B cell (primary cell): Measurements from ENCODE around the gene ID1. TPM values are rescaled to one million over a fixed set of nuclear protein-coding genes. Genes with fewer than 3 reads are reported as not detected.

ENCODE experiments used
- ATAC-seq: fragments of 200-7000 bp; cut with Tn5 transposase; one replicate; pipeline ENCODE4 v1.10.0; 2021; ENCODE audit warnings: low read depth, mild to moderate bottlenecking, moderate number of reproducible peaks, moderate library complexity
- CTCF ChIA-PET: fragments of 350-600 bp; sonication (Branson Sonifier 250); formaldehyde crosslinking; loops from one replicate; lab custom pipeline; 2021; ENCODE audit warnings: antibody characterized with exemption, inconsistent platforms; lab: Charles Lee
- POLR2A ChIA-PET: fragments of 350-600 bp; sonication (Branson Sonifier 250); formaldehyde crosslinking; loops from one replicate; lab custom pipeline; 2021; ENCODE audit warnings: antibody characterized with exemption; lab: Charles Lee
- DNase-seq: peaks from one replicate; pipeline ENCODE4 v3.0.0; 2013
- H2AFZ ChIP-seq: 2 replicates; pipeline ENCODE4 v1.6.1; 2012; ENCODE audit warnings: mild to moderate bottlenecking, low read depth, low read length; ENCODE audit not compliant: insufficient read depth, poor library complexity, severe bottlenecking
- H3K27ac ChIP-seq, 2 donors: 1 replicate in 1 of 2; 2 replicates in 1 of 2; pipeline ENCODE4 v1.5.1; 2012 to 2013; ENCODE audit warnings: low read length in 2 of 2, mild to moderate bottlenecking in 2 of 2, moderate library complexity in 1 of 2
- H3K27me3 ChIP-seq, 4 experiments: fragments of 200-600 bp in 1 of 4; sonication (generic) in 1 of 4; replicated peaks in 1 of 4; 1 replicate in 2 of 4; 2 replicates in 2 of 4; pipeline versions ENCODE4 v1.6.1 to v1.7.0; 2013 to 2016; ENCODE audit warnings: low read length in 3 of 4, mild to moderate bottlenecking in 2 of 4, mixed read lengths in 1 of 4, moderate library complexity in 1 of 4; ENCODE audit not compliant: insufficient read depth in 4 of 4, control insufficient read depth in 3 of 4; ENCODE audit errors: control extremely low read depth in 1 of 4
- H3K36me3 ChIP-seq, 2 experiments: replicated peaks in 1 of 2; 1 replicate in 1 of 2; 2 replicates in 1 of 2; pipeline versions ENCODE4 v1.6.1 to v1.7.1; 2013; ENCODE audit warnings: low read length in 1 of 2; ENCODE audit not compliant: insufficient read depth in 2 of 2, control insufficient read depth in 1 of 2; ENCODE audit errors: control extremely low read depth in 1 of 2, extremely low read depth in 1 of 2
- H3K4me1 ChIP-seq, 2 donors: fragments of 200-600 bp in 1 of 2; sonication (generic) in 1 of 2; 1 replicate in 1 of 2; 2 replicates in 1 of 2; pipeline versions ENCODE4 v1.5.1 to v1.6.1; 2013 to 2017; ENCODE audit warnings: low read length in 2 of 2; ENCODE audit not compliant: control insufficient read depth in 2 of 2, insufficient read depth in 2 of 2
- H3K4me2 ChIP-seq: replicated peaks from 2 replicates; pipeline ENCODE3; 2012; ENCODE audit warnings: mild to moderate bottlenecking, low read depth, low read length; ENCODE audit not compliant: poor library complexity, severe bottlenecking
- H3K4me3 ChIP-seq, 5 experiments: fragments of 200-600 bp in 1 of 5; sonication (generic) in 1 of 5; 1 replicate in 3 of 5; 2 replicates in 2 of 5; pipeline versions ENCODE4 v1.5.1 to v1.7.0; 2011 to 2016; ENCODE audit warnings: low read length in 4 of 5, mild to moderate bottlenecking in 4 of 5, low read depth in 2 of 5, control low read depth in 1 of 5, moderate library complexity in 1 of 5; ENCODE audit not compliant: insufficient read depth in 1 of 5; ENCODE audit errors: control extremely low read depth in 1 of 5, extremely low read depth in 1 of 5
- H3K79me2 ChIP-seq: fragments of 200-600 bp; sonication (generic); one replicate; pipeline ENCODE4 v1.6.0; 2016; ENCODE audit warnings: low read length; ENCODE audit not compliant: control insufficient read depth, insufficient read depth
- H3K9ac ChIP-seq: fragments of 200-600 bp; sonication (generic); 2 replicates; pipeline ENCODE4 v1.6.1; 2017; ENCODE audit warnings: mild to moderate bottlenecking, low read length, moderate library complexity
- H3K9me3 ChIP-seq, 3 donors: one replicate each; pipeline versions ENCODE4 v1.6.1 to v1.7.1; 2013; ENCODE audit warnings: low read length in 2 of 3; ENCODE audit not compliant: control insufficient read depth in 2 of 3, insufficient read depth in 1 of 3; ENCODE audit errors: control extremely low read depth in 1 of 3
- H4K20me1 ChIP-seq: 2 replicates; pipeline ENCODE4 v1.6.0; 2012; ENCODE audit warnings: mild to moderate bottlenecking, low read length; ENCODE audit not compliant: insufficient read depth, control insufficient read depth, poor library complexity, severe bottlenecking
- H3K27ac Mint-ChIP-seq: one replicate; pipeline ENCODE4 v1.8.0; 2021; ENCODE audit warnings: mixed read lengths
- H3K27me3 Mint-ChIP-seq: one replicate; pipeline ENCODE4 v1.8.0; 2021; ENCODE audit warnings: mixed read lengths
- H3K4me1 Mint-ChIP-seq: one replicate; pipeline ENCODE4 v1.8.0; 2021; ENCODE audit warnings: mixed read lengths
- H3K4me3 Mint-ChIP-seq: one replicate; pipeline ENCODE4 v1.8.0; 2021; ENCODE audit warnings: mixed read lengths
- H3K9me3 Mint-ChIP-seq: one replicate; pipeline ENCODE4 v1.8.0; 2022; ENCODE audit warnings: mixed read lengths; ENCODE audit not compliant: insufficient read depth
- EZH2 ChIP-seq: IDR thresholded peaks from 2 replicates; pipeline ENCODE4 v1.6.1; 2012; ENCODE audit warnings: borderline replicate concordance, low read depth, mild to moderate bottlenecking, moderate library complexity, low read length; ENCODE audit not compliant: insufficient read depth, poor library complexity, severe bottlenecking
- WGBS: methylation state at CpG from one replicate; pipeline ENCODE4 v1.1.5; 2013; ENCODE audit warnings: missing lambda C conversion rate; ENCODE audit not compliant: insufficient coverage; 5-methylcytosine and 5-hydroxymethylcytosine counted together
- intact Hi-C: fragments of 100-400 bp; cut with micrococcal nuclease; formaldehyde crosslinking; loops from one replicate; pipeline ENCODE4 v1.10.0; 2022
- polyA plus RNA-seq: library from polyadenylated mRNA; depleted of rRNA; stranded (reverse); fragments of >200 nt; gene quantifications from 2 replicates; pipeline ENCODE4 v1.2.3, GENCODE V29; 2012
- total RNA-seq, 2 donors: library from RNA; stranded (reverse); fragments of 120-200 nt in 1 of 2; gene quantifications; 1 replicate in 1 of 2; 2 replicates in 1 of 2; pipeline versions ENCODE4 v1.2.3 to v1.2.4, GENCODE V29; 2013 to 2022
- TF ChIP-seq, protein P1 (sequence below): fragments of 200-600 bp; IDR thresholded peaks from one replicate; pipeline ENCODE4 v1.8.0; 2022; ENCODE audit warnings: antibody characterized with exemption, mild to moderate bottlenecking

The ID1 gene
- total and polyA plus RNA-seq, 2 donors (not counting 1 experiment from before 2014, with no cell fraction given) = 4.4 to 68.2 TPM

DNA sequence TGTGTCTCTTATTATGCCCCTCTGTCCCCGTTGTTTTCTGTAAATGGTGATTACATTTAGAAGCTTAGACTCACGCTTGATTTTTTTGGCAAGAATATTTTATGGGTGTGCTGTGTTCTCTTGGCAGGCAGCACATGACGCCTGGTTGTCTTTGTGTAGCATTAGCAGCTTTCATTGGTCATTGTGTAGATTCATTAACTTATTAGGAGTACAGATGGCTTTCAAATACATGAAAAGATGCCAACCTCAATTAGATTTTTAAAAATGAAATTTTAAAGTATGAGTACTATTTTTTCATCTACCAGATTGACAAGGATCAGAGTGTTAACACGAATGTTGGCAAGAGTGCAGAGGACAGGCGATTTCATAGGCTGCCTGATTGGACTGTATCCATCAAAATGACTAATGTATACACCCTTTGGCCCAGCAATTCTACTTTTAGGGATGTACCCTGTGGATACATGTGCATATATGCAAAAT lies 47.9 kb downstream of the ID1 start:
- Histone ChIP-seq H3K9ac (no peak overlapping the region), H4K20me1 (no peaks in the 10 kb centered on the region), H3K27me3 (no peaks in the 10 kb centered on the region), H3K79me2 (no peaks in the 10 kb centered on the region), H2AFZ (no peak overlapping the region), H3K4me2 (no peak overlapping the region), H3K4me1 (peaks cover 8 to 13% of the 10 kb centered on the region in 2 donors), H3K27ac (no peak overlapping the region), H3K4me3 (no peak overlapping the region), H3K9me3 (no peaks in the 10 kb centered on the region), H3K36me3 (no peaks in the 10 kb centered on the region)
- ChIA-PET CTCF (interaction anchor here (1.7 to 2.0 kb wide), 2 partner anchors 70 to 71 kb away, joined by 5 to 8 read pairs; no protein-coding TSS in a partner anchor), POLR2A (no interaction called here)
- TF ChIP-seq, protein P1, sequence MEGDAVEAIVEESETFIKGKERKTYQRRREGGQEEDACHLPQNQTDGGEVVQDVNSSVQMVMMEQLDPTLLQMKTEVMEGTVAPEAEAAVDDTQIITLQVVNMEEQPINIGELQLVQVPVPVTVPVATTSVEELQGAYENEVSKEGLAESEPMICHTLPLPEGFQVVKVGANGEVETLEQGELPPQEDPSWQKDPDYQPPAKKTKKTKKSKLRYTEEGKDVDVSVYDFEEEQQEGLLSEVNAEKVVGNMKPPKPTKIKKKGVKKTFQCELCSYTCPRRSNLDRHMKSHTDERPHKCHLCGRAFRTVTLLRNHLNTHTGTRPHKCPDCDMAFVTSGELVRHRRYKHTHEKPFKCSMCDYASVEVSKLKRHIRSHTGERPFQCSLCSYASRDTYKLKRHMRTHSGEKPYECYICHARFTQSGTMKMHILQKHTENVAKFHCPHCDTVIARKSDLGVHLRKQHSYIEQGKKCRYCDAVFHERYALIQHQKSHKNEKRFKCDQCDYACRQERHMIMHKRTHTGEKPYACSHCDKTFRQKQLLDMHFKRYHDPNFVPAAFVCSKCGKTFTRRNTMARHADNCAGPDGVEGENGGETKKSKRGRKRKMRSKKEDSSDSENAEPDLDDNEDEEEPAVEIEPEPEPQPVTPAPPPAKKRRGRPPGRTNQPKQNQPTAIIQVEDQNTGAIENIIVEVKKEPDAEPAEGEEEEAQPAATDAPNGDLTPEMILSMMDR = no peak
- no peak for TF ChIP-seq EZH2
- DNase-seq (no peak), ATAC-seq (no peak)
- 88% methylated on average over 4 of the region's 5 CpGs for WGBS
- intact Hi-C loops = no loop called here
- Mint-ChIP-seq H3K27ac (no peak overlapping the region), H3K27me3 (no peaks in the 10 kb centered on the region), H3K9me3 (no peaks in the 10 kb centered on the region), H3K4me1 (peaks cover 13% of the 10 kb centered on the region), H3K4me3 (no peak overlapping the region)

DNA sequence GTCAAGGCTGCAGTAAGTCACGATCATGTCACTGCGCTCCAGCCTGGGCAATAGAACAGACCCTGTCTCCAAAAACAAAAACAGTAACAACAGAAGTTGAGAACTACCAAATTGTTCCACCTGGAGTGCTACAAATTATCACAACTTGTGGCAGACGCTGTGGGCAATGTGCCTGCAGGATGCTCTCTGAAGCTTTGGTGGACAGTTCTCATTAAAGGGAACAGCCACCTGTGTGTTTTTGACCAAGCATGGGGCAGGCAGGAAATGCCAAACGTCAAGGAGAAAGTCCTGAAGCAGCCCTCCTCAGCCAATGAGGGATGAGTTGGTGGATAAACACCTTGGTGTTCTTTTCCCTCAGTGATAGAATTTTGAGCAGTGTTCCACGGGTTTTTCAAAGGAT lies 48.5 kb downstream of the ID1 start:
- intact Hi-C loops = no loop called here
- CTCF ChIA-PET = interaction anchor here (0.7 to 2.0 kb wide), 2 partner anchors 36 to 70 kb away, joined by 4 to 8 read pairs; no protein-coding TSS in a partner anchor
- H3K36me3 ChIP-seq = no peaks in the 10 kb centered on the region
- no peaks in the 10 kb centered on the region for H3K9me3 Mint-ChIP-seq
- H3K4me1 ChIP-seq = peaks cover 8 to 13% of the 10 kb centered on the region in 2 donors
- ATAC-seq (no peak), DNase-seq (no peak)
- POLR2A ChIA-PET = interaction anchor here (0.7 kb wide), 1 partner anchor 199 kb away, joined by 7 read pairs; no protein-coding TSS in a partner anchor
- H3K4me1 Mint-ChIP-seq = peaks cover 13% of the 10 kb centered on the region
- no peaks in the 10 kb centered on the region for H3K27me3 Mint-ChIP-seq
- H3K27ac ChIP-seq = no peak overlapping the region
- TF ChIP-seq, protein P1 = no peak
- no peak for TF ChIP-seq EZH2
- H3K9ac ChIP-seq = no peak overlapping the region
- no peak overlapping the region for H3K4me2 ChIP-seq
- WGBS = 71% methylated on average over 4 of the region's 5 CpGs
- H3K79me2 ChIP-seq = no peaks in the 10 kb centered on the region
- no peak overlapping the region for H3K4me3 Mint-ChIP-seq
- no peaks in the 10 kb centered on the region for H3K9me3 ChIP-seq
- no peak overlapping the region for H2AFZ ChIP-seq
- H3K27me3 ChIP-seq = no peaks in the 10 kb centered on the region
- H3K27ac Mint-ChIP-seq = no peak overlapping the region
- H4K20me1 ChIP-seq = no peaks in the 10 kb centered on the region
- H3K4me3 ChIP-seq = no peak overlapping the region
